Stimulated activated CD4-positive, alpha-beta T cell treated with anti-CD3 and anti-CD28 coated beads, Interleukin-15, amount 100 ng/mL, for 1 hour (primary cell): ENCODE measurements around the gene GSTM4.
"Not testable (repeated sequence)": the region's sequence is repeated elsewhere in the genome, so short reads cannot be mapped to it uniquely, and the experiment has no call there.

Experiments used
- DNase-seq, 2 donors: peaks; one replicate each; pipeline ENCODE4 v3.0.0-alpha.2; 2020; ENCODE audit warnings: low read depth in 1 of 2, low spot score in 1 of 2

The GSTM4 gene

DNA sequence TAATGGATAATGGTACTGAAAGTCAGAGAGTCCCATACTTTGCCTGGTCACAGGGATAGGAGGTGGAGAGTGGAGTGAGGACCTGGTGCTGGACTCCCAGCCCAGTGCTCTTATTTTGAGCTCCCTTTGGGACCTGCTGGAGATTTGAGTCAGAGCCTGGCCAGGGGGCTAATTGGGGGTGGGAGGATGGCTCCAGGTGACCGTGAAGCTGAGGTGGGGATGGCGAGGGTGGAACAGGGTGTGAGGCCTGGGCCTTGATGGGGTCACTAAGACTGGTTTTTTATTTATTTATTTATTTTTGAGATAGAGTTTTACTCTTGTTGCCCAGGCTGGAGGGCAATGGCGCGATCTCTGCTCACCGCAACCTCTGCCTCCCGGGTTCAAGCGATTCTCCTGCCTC, 18.5 kb upstream of the GSTM4 start:
- no peak for DNase-seq

DNA sequence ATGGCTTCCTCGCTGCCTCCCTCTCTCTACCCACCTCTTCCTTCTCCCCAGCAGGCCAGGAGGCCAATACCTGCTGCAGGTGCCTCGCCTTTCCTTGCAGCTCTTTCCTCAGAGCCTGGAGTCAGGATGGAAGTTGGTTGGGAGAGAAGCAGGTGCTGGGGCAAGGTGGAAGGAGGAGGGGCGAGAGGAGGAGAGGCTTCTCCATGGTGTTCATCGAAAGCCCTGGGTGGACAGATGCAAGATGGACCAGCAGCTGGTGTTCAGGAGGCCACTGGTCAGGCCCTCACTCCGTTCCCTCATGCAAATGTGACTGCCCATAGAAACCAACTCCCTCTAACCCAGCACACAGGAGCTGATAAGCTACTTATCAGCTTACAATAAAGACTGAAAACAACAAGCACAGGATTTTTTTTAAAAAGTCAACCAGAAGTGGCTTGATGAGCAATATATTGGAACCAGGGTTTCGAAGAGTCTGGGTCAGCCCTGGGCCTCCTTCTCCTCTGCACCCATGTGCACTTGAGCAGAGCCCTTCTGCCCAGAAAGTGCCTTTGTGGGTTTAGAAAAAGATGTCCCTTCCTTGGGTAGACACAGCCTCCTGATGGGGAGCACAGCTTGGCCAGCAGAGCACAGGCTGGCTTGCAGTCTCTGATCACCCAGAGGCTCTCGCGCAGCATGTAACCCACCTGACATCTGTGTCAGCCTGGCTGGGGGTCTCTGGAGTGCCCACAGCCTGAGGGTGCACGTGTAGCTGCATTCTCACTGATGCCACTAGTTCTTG, 16.6 kb upstream of the GSTM4 start:
- DNase-seq = no peak

DNA sequence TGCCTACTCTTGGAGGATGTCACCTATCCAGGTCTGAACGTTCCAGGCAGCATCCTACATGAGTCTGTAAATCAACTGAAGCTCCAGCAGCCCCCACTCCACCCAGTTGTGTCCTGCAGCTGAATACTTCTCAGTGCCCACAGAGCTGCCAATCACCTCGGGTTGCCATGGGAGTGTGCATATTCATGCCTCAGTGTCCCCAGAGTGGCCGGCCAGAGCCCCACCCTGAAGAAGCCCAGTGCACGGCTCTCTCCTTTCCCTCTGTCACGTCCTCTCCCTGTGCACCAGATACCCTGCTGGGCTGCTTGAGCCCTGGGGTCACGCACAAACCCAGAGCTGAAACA, 16.1 kb upstream of the GSTM4 start:
- no peak for DNase-seq

DNA sequence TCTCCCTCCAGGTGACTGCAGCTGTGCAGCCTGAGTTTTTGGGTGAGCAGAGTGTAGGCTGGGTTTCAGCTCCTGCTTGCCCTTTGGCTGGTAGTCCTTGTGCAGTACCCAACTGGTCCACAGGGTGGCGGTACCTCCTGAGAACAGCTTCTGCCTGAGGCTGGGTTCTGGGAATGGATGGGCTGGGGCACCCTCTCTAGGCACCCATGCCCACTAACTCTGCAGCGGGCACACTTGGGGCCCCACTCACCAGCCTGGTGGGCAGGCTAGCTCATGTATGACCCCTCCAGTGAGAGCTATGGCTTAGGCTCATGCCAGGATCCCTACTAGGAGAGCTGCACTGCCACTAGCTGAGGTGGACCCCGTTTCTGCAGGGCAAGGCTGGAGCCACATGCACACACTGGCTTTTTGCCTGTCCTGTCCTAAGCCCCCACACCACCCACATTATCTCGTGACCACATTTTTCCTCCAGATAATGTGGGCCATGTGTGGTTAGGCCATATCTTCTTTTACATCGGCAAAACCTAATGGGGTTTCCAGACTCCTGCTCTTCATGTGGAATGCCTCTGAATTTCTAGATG, 15.5 kb upstream of the GSTM4 start:
- peak; percentile 77 to 90 for DNase-seq

DNA sequence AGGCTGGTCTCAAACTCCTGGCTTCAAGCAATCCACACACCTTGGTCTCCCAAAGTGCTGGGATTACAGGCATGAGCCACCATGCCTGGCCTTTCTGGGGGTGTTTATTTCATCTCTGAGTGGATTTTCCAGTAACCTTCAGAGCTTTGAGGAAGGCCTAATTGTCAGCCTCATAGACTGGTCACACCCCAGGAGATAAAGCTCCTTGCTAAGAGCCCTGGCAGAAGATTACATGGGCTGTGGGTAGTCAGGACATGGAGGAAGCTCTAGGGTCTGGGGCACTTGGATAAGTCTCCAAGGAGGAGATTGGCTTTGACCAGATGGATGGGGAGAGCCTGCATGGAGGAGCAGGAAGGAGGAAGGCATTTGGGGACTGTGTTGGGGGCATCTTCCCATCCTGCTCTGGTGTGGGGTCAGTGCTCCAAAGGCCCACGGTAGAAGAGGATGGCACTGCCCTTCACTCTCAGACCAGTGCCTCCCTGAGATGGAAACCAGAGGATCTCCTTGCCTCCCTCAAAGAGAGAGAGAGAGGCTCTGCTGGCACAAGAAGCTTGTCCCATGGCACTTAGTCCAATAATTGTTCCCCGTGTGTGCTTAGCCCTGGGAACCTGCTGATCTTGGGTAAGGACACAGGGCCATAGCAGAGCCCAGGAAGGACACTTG, 14.7 kb upstream of the GSTM4 start:
- DNase-seq = no peak

DNA sequence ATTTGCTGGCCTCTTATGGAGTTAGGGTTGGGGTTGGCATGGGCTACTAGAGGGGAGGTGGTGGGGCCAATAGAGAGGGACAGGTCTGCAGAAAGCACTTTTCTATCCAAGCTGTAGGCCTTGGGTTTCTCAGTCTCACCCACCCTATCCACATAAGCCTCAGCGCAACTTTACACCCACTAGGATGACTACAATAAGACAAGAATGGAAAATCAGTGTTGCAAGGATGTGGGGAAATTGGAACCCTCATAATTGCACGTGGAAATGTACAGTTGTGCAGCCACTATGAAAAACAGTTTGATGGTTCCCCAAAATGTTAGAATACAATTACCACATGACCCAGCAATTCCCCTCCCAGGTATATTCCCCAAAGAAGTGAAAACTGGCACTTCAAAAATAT, 14.0 kb upstream of the GSTM4 start:
- no peak for DNase-seq

DNA sequence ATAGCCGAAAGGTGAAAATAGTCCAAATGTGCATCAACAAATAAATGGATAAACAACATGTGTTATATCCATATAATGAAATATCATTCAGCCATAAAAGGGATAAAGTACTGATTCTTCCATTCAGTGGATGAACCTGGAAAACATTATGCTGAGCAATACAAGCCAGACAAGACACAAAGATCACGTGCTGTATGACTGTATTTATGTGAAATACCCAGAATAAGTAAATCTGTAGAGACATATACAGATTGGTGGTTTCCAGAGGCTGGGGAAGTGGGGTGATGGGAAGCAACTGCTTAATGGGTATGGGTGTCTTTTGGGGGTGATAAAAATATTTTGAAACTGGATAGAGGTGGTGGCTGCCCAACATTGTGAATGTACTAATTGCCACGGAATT, 13.3 kb upstream of the GSTM4 start:
- no peak for DNase-seq

DNA sequence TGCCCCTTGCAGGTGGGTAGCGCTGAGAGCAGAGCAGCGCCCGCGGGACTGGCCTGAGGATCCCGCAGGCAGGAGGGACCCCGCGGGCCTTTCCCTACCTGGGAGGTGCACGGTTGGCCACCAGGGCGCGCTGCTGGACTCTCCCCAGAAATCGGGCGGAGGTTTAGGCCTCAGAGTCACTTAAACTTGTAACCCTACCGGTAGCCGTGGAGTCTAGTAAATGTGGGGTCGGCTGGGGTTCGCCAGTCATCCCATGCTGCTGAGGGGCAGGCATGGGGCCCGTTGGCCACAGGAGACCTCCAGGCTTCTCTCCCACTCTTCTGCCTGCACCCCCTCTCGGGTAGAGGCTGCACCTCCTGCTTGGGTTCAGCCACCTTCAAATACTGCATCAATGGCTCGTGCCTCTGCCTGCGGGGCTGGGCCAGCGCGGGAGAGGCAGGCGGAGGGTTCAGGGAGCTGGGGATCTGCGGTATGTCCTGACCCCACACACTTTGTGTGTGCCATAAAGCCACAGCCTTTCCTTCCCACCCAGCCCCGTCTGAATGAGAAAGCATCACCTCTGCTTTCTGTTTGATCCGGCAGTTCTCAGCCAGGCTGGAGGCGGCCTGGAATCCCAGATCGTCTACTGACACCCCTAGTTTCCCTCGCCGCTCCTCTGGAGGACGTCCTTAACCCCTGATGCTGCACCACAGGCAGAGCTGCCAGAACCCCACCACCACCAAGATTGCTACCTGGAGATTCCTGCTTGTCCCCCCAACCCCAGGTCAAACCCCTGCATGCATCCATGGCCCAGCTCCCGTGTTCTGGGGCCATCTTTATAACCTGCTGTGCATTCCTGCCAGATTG, 12.3 kb upstream of the GSTM4 start:
- DNase-seq = peak; percentile 71 to 79

DNA sequence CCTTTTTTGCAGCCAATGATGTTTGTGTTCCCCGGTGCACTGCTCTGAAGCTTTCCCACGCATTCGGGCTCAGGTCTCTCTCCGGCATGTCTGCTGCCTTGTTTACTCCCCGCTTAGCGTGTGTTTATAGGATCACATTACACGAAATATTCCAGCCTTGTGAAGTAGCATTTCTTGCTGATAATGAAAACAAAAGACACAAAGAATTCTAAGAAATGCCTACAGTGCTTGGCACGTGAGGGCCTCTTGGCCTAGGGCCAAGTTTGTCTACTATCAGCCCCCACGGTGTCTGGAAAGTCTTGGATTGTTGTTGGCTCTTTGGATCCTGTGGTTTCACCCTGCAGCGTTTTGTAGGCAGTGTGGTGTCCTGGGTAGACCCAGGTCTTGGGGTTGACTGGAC, 11.2 kb upstream of the GSTM4 start:
- no peak for DNase-seq

DNA sequence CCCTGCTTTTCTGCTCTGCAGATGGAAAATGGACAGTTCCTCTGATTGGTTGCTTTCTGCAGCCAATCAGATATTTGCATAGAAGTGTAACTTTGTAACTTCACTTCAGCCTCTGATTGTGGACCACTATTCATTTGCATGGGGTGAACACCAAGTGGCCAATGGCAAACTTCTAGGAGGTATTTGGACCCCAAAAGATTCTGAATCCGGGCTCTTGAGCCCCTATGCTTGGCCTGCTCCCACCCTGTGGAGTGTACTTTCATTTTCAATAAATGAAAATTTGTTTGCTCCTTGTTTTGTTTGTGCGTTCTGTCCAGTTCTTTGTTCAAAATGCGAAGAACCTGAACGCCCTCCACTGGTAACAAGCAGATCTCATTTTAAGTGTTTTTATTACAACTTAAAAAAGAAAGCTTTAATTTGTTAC, 6.4 kb upstream of the GSTM4 start:
- no peak for DNase-seq

DNA sequence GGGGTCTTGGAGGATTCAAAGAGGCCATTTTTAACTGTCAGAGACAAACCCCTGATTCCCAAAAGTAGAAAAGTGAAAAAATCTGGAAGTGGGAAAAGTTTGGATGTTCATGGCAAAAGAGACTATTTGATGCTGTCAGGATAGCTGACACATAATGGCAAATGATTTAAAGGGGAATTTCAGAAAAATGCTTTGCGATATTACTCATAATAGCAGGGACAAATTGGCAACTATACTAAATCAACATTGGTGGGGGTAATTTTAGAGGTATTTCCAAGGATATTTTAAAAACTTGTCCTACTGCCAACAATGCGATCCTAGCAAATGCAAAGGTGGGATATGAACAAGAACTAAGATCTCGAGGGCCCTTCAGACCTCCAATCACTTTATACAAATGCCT, 5.3 kb upstream of the GSTM4 start:
- DNase-seq = no peak

DNA sequence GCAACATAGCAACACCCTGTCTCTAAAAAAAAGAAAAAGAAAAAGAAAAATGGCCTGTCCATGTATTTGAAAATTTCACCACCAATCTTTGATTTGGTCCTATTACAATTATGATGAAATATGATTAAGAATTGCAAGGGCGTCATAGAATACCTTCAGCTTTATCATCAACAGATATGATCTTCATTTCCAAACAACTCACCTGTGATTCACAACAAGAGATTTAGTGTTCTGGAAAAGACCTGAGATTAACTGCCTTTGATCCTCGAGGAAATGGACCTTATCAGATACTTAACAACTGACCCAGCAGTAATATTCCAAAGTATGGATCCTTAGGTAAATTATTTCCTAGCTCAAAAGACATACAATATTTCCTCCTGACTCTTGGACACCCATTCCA, 3.5 kb upstream of the GSTM4 start:
- DNase-seq = no peak

DNA sequence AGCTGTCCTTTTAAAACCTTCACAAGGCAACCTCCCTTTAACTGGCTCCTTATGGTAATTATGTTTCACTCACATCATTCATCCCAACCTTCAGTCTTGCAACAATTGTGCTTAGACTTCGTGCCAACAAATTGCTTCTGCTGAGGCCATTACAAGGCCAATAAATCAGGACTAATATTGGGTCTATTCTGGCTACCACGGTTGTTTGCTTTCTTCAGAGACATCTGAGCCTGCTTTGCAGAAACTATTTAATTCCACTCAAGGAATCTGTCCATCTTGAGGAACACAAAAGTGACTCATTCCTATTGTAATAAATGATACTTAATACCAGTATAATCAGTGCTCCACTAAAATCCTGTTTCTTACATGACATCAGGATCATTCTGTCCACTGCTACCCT, 2.6 kb upstream of the GSTM4 start:
- no peak for DNase-seq

DNA sequence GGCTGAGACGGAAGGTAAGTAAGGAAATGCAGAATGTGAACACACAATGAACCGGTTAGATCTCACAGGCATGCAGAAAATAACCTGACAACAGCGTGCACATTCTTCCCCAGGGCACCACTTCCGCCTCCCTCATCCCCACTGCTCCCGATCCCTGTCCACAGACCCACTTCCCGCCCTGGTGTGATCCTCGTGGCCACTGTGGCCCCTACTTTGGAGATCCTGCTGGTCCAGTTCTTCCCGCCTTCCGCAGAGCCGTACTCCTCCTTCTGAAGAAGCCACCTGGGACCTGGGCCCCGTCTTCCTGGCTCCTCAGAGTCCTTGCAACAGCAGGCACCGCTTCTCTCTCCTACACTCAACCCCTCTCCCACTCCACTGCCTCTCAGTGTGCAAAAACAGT, 1.4 kb upstream of the GSTM4 start:
- DNase-seq = no peak

DNA sequence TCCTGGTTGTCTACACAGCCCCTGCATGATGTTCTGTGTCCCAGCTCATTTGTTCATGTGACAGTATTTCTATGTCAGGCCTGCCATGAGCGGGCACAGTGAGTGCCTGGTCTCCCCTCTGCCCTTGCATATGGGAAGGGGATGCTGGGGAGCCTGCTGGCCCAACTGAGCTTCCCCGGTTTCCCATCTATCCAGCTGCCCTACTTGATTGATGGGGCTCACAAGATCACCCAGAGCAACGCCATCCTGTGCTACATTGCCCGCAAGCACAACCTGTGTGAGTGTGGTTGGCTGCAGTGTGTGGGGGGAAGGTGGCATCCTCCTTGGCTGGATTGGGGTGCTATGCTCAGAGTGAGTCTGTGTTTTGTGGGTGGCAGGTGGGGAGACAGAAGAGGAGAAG, 1.5 kb downstream of the GSTM4 start:
- no peak for DNase-seq

DNA sequence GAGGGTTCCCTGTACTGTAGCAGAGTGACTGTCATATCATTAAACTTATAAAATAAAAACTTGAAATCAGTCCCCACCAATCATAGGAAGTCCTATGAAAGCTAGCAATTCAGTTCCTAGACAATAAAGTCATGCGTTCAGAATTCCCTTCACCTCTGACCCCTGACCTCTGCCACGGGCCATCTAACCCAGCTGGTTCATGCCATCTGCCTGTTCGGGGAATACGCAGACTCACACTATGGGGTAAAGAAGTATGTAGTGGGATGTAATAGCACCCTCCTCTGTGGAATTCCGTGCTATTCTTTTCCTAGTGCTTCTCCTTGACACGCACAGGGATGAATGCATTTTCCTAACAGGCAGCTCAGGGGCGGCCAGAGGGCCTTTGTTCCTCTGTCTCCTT, 2.1 kb downstream of the GSTM4 start:
- DNase-seq = no peak

DNA sequence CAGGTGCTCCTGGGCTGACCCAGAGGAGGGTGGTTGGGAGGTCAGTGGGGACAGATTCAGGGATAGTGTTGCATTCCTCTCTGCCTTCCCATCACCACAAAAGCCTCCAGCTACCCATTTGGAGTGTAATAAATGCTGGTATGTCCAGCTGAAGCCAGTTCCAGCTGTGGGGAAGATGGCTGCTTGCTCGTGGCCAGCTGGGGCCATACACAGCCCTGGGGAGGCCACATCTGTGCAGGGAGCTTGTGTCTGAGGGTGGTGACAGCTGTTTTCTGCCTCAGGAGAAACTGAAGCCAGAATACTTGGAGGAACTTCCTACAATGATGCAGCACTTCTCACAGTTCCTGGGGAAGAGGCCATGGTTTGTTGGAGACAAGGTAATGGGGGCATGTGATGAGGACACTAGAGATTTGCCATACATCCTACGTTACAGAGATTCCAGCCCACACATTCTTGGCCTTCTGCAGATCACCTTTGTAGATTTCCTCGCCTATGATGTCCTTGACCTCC, 2.7 kb downstream of the GSTM4 start:
- no peak for DNase-seq

DNA sequence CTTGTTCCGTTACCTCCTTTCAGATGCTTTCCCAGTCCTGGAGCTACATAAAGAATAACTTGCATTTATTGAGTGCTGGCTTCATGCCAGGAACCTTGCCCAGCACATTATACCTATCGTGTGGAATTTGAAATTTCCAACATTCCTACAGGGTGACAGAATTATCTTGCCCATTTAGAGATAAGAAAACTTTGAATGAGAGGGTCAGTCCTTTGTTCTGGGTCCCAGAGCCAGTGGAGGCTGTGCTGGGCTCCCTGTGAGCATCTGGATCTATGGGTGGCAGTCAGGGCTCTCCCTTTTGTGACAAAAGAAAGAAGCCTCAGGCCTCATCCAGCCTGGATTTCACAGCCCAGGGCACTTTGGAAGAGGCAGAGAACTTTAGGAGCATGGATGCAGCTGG, 3.2 kb downstream of the GSTM4 start:
- no peak for DNase-seq

DNA sequence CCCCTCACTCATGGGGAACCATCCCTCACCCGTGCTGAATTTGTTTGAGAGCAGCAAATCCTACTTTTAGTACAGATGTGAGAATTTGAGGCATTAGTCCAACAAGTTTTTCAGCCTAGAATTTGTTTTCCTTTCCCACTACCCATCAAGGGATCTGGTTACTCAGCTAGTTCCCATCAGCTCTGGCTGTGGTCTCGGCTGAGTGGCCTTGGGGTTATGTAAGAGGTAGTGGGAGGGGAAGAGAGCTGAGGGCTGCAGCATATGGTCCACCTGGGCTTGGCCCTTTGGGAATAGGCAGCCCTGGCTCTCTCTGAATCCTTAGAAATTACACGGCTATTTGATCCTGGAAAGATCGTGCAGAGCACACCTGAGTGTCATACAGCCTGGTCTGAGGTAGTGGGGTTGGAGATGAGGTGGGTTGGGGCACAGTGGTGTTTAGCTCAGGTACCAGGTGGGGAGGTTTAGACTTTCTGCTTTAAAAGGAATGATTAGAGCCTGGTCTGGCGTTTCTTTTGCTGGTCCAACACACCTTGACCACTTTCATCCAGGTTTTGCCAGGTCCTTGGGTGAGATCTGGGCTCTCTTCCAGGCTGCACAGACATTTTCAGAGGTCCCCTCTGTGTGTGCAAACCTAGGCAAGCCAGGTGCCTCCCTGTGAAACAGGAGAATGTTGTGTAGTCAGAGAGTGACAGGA, 4.2 kb downstream of the GSTM4 start:
- no peak for DNase-seq

DNA sequence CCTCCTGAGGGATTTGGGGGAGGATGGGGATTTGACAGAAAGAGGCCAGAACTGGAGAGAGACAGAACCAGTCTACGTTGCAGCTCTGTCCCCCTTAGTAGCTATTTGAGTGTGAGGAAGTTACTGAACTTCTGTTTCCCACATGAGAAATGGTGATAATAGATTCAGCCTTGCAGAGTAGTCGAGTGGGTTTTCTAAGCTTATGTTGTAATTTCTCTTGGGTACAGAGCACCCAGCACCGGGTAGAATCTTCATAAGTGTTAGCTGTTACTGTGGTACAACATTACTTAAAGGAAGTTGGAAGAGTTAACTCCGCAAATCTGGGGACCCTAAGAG, 4.8 kb downstream of the GSTM4 start:
- not testable (repeated sequence) for DNase-seq

DNA sequence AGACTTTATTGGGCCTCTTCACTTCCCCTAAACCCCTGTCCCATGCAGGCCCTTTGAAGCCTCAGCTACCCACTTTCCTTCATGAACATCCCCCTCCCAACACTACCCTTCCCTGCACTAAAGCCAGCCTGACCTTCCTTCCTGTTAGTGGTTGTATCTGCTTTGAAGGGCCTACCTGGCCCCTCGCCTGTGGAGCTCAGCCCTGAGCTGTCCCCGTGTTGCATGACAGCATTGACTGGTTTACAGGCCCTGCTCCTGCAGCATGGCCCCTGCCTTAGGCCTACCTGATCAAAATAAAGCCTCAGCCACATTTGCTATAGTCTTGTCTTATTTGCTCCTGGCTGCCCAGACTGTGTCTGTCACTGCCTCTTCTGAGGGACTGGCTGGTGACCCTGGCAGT, 5.5 kb downstream of the GSTM4 start:
- DNase-seq = no peak
